ENCODE data around the gene NPR2. TPM values are rescaled to one million over a fixed set of nuclear protein-coding genes. Genes with fewer than 3 reads are reported as not detected.

Gene NPR2
- total and polyA plus RNA-seq, 2 of the 13 experiments (the other 11 are each of a cell fraction or from before 2014, with no cell fraction given): 7.4 to 9.4 TPM

DNA sequence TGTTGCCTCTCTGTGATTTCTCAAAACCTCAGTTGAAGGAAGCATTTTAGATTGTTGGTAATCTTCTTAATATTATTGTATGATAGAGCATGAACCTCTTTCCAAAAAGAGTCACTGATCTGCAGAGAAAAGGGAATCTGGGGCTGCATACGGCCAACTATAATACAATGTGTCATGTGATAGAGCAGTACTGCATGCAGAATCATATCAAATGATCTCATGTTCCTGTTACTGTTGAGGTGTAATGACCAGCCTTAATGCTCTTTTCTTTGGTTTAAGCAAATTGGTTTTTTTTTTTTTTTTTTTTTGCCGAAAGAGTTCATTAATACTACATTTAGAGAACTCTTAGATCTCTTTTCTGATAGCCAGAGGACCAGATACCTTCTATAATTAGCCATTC is 24.4 kb upstream of the NPR2 start (continued):
- TF ChIP-seq ZNF160 (CRISPR knock-in tag; IDR thresholded peaks at IDR 0.05): no peak
- no peak for TF ChIP-seq ZFX (CRISPR knock-in tag; IDR thresholded peaks at IDR 0.05; ENCODE audit: low read depth)

DNA sequence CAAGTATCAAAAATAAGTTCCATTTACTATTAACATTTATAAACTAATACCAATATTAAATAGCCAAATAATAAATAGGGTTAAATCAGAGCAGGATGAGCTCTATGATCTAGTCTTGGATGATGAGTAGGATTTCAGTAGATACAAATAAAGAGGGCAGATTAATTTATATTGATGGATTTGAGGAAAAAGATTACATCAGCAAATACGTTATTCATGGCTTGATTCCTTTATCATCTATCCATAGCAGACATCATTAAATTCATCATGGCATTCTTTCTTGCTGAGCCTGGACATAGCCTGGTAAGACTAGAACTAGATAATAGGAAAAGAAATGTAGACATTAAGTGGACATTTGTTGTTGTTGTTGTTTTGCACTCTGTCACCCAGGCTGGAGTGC is 23.9 kb upstream of the NPR2 start:
- Histone ChIP-seq H3K4me1 (ENCODE audit: insufficient read depth, low read length) (peaks cover 26% of the 10 kb centered on the region), H3K36me3 (replicated peaks in 1 of 2; ENCODE audit: control insufficient read depth in 1 of 2, insufficient read depth in 2 of 2, low read length in 2 of 2) (no peaks in the 10 kb centered on the region), H2AFZ (ENCODE audit: low read length) (no peak overlapping the region), H3K4me3 (replicated peaks in 1 of 3; ENCODE audit: insufficient read depth in 1 of 3, low read depth in 2 of 3, low read length in 3 of 3) (no peak overlapping the region), H3K9me3 (ENCODE audit: low read length) (no peaks in the 10 kb centered on the region), H3K4me2 (ENCODE audit: low read depth, low read length) (no peak overlapping the region), H3K27me3 (ENCODE audit: control insufficient read depth in 1 of 2, insufficient read depth in 2 of 2, low read length in 2 of 2) (no peaks in the 10 kb centered on the region), H3K79me2 (ENCODE audit: insufficient read depth, low read length) (peaks cover 14% of the 10 kb centered on the region), H3K9ac (ENCODE audit: insufficient read depth, low read depth, low read length) (no peak overlapping the region), H4K20me1 (ENCODE audit: insufficient read depth, low read length) (no peaks in the 10 kb centered on the region), H3K27ac (ENCODE audit: extremely low read length, insufficient read depth, low read length) (no peak overlapping the region)
- no peak for FAIRE-seq
- WGBS (ENCODE audit: low lambda C conversion rate): 93% methylated on average over 1 of the region's 1 CpG
- no peak for ATAC-seq
- no TSS peak for BruUV-seq (replicated peaks)
- TF ChIP-seq MAFF (IDR thresholded peaks at IDR 0.05; ENCODE audit: low read depth, low read length) (peak; percentile 56; the same call in 1 of the 2 replicates), THYN1 (CRISPR knock-in tag; IDR thresholded peaks at IDR 0.05; ENCODE audit: borderline replicate concordance, low read depth) (no peak), SRY (CRISPR knock-in tag; IDR thresholded peaks at IDR 0.05) (no peak), MAFK (conservative IDR thresholded peaks at IDR 0.05 in 1 of 2, IDR thresholded peaks at IDR 0.05 in 1 of 2; ENCODE audit: low read length in 2 of 2) (peak; percentile 70 to 73)
- TF ChIP-seq, protein P1, sequence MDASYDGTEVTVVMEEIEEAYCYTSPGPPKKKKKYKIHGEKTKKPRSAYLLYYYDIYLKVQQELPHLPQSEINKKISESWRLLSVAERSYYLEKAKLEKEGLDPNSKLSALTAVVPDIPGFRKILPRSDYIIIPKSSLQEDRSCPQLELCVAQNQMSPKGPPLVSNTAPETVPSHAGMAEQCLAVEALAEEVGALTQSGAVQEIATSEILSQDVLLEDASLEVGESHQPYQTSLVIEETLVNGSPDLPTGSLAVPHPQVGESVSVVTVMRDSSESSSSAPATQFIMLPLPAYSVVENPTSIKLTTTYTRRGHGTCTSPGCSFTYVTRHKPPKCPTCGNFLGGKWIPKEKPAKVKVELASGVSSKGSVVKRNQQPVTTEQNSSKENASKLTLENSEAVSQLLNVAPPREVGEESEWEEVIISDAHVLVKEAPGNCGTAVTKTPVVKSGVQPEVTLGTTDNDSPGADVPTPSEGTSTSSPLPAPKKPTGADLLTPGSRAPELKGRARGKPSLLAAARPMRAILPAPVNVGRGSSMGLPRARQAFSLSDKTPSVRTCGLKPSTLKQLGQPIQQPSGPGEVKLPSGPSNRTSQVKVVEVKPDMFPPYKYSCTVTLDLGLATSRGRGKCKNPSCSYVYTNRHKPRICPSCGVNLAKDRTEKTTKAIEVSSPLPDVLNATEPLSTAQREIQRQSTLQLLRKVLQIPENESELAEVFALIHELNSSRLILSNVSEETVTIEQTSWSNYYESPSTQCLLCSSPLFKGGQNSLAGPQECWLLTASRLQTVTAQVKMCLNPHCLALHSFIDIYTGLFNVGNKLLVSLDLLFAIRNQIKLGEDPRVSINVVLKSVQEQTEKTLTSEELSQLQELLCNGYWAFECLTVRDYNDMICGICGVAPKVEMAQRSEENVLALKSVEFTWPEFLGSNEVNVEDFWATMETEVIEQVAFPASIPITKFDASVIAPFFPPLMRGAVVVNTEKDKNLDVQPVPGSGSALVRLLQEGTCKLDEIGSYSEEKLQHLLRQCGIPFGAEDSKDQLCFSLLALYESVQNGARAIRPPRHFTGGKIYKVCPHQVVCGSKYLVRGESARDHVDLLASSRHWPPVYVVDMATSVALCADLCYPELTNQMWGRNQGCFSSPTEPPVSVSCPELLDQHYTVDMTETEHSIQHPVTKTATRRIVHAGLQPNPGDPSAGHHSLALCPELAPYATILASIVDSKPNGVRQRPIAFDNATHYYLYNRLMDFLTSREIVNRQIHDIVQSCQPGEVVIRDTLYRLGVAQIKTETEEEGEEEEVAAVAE (CRISPR knock-in tag; IDR thresholded peaks at IDR 0.05; ENCODE audit: borderline replicate concordance): no peak
- TF ChIP-seq, protein P2, sequence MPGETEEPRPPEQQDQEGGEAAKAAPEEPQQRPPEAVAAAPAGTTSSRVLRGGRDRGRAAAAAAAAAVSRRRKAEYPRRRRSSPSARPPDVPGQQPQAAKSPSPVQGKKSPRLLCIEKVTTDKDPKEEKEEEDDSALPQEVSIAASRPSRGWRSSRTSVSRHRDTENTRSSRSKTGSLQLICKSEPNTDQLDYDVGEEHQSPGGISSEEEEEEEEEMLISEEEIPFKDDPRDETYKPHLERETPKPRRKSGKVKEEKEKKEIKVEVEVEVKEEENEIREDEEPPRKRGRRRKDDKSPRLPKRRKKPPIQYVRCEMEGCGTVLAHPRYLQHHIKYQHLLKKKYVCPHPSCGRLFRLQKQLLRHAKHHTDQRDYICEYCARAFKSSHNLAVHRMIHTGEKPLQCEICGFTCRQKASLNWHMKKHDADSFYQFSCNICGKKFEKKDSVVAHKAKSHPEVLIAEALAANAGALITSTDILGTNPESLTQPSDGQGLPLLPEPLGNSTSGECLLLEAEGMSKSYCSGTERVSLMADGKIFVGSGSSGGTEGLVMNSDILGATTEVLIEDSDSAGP (CRISPR knock-in tag; IDR thresholded peaks at IDR 0.05; ENCODE audit: borderline replicate concordance): no peak
- no peak for DNase-seq (ENCODE audit: low spot score)
- in situ Hi-C loops (cut with HindIII; ENCODE audit: extremely low pct_ligation_motif_present, low pct_unique_long_range_greater_than_20kb): no loop called here
- ChIA-PET CTCF (ENCODE audit: low intra/inter-chr PET ratio, low total read pairs) (no interaction called here), POLR2A (no interaction called here)
- intact Hi-C loops (cut with micrococcal nuclease; ENCODE audit: unreplicated experiment): no loop called here
